Sigmoid colon (tissue), 7 donors: ENCODE results near the gene ENTPD5. TPM values are rescaled to one million over a fixed set of nuclear protein-coding genes. Genes with fewer than 3 reads are reported as not detected.

Experiments
- DNase-seq: peaks from one replicate; pipeline ENCODE4 v3.0.0-alpha.2; 2019
- H3K27ac ChIP-seq, 4 donors: fragments of 200-600 bp; sonication (generic); one replicate each; pipeline ENCODE4 v1.5.1; 2016 to 2019; ENCODE audit warnings: mild to moderate bottlenecking in 1 of 4
- H3K27me3 ChIP-seq, 3 donors: fragments of 200-600 bp; sonication (generic); one replicate each; pipeline ENCODE4 v1.5.1; 2019; ENCODE audit warnings: mild to moderate bottlenecking in 1 of 3
- H3K36me3 ChIP-seq, 4 donors: fragments of 200-600 bp; sonication (generic); one replicate each; pipeline ENCODE4 v1.5.1; 2016 to 2019
- H3K4me1 ChIP-seq, 4 donors: fragments of 200-600 bp; sonication (generic); one replicate each; pipeline ENCODE4 v1.5.1; 2017 to 2019
- H3K4me3 ChIP-seq, 4 donors: fragments of 200-600 bp; sonication (generic); one replicate each; pipeline ENCODE4 v1.5.1; 2017 to 2019; ENCODE audit warnings: mild to moderate bottlenecking in 2 of 4, moderate library complexity in 1 of 4
- H3K9me3 ChIP-seq, 4 donors: fragments of 200-600 bp in 3 of 4; sonication (generic) in 3 of 4; one replicate each; pipeline versions ENCODE4 v1.5.1 to v1.6.1; 2013 to 2019
- EP300 ChIP-seq, 4 donors: sonication (generic); formaldehyde crosslinking; IDR thresholded peaks; one replicate each; pipeline ENCODE4 v1.6.1; 2017; ENCODE audit warnings: antibody characterized with exemption in 4 of 4
- POLR2A ChIP-seq, 2 donors: fragments of 450-650 bp; IDR thresholded peaks; one replicate each; pipeline ENCODE4 v1.6.1; 2016; ENCODE audit warnings: antibody characterized with exemption in 2 of 2, mild to moderate bottlenecking in 2 of 2, moderate library complexity in 2 of 2
- POLR2AphosphoS5 ChIP-seq, 4 donors: sonication (generic); formaldehyde crosslinking; IDR thresholded peaks; one replicate each; pipeline ENCODE4 v1.6.1; 2017; ENCODE audit warnings: antibody characterized with exemption in 4 of 4
- WGBS, 2 donors: extraction: QIAGEN DNeasy Blood & Tissue Kit; methylation state at CpG; one replicate each; pipeline ENCODE4 v1.1.7; 2013; 5-methylcytosine and 5-hydroxymethylcytosine counted together
- intact Hi-C: fragments of 100-400 bp; cut with DNase I; formaldehyde crosslinking; loops from one replicate; pipeline ENCODE4 v1.15.1; 2023
- polyA plus RNA-seq, 3 donors: library from polyadenylated mRNA; stranded (reverse); fragments of 200-250 nt; gene quantifications; one replicate each; pipeline ENCODE4 v1.2.3, GENCODE V29; 2013
- total RNA-seq, 4 donors: library from RNA; depleted of rRNA; stranded (reverse); fragments of >200 nt; gene quantifications; one replicate each; pipeline ENCODE4 v1.1.0, GENCODE V29; 2016
- TF ChIP-seq, protein P1 (sequence below), 4 experiments: fragments of 450-650 bp in 3 of 4; fragments of 200-600 bp in 1 of 4; IDR thresholded peaks; one replicate each; pipeline ENCODE4 v1.5.1; 2016 to 2019; ENCODE audit warnings: antibody characterized with exemption in 4 of 4, mild to moderate bottlenecking in 3 of 4, moderate library complexity in 2 of 4
- donor health status: healthy with polysubstance abuse.
- donor health status: Bipolar disorder and iron deficiency.
- donor health status: healthy.

ENTPD5 gene, protein sequence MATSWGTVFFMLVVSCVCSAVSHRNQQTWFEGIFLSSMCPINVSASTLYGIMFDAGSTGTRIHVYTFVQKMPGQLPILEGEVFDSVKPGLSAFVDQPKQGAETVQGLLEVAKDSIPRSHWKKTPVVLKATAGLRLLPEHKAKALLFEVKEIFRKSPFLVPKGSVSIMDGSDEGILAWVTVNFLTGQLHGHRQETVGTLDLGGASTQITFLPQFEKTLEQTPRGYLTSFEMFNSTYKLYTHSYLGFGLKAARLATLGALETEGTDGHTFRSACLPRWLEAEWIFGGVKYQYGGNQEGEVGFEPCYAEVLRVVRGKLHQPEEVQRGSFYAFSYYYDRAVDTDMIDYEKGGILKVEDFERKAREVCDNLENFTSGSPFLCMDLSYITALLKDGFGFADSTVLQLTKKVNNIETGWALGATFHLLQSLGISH
- total RNA-seq, result 10 to 100 TPM in 1 of 4 donors, 1 to 10 TPM in 3; 8.0 to 11.1 (median 8.7) TPM
- 10 to 100 TPM; 23.4 to 35.5 (median 33.8) TPM for polyA plus RNA-seq

DNA sequence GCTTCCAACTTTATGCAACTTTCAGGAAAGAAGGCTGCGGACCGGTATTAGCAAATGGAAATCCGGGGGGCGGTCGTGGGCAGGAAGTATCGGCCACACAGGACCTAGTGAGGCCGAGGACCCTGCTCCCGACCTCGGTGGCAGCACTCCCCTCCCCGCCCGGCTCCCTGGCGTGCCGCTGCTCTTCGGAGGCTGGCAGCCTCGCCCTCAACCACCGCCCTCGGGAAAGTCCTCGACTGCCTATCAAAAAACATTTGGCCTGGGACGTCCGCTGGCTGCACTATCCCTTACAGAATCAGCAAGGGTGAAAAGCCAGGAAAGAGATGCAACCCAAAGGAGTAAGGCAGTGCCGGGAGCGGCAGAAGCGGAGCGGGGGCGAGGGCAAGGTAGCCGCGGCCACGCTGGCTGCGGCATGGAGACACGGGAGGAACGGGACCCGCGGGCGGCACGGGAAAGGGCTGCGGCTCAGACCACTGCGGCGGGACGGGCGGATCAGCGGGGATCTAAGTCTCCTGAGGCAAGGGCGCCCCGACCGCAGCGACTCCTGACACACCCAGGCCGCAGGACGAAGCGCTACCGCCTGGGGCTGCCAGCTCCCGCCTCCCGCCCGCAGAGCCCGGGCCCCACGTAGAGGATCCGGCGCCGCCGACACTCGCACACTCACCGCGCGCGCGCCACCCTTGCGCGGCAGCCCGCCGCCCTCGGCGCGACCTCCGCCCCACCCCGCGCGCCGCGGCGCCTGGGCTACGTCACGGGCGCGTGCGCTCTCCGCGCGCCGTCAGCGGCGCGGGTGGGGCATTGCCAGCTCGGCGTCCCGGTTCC lies at the start of gene ENTPD5, which contains the start of gene BBOF1:
Gene ENTPD5, minus strand, starts transcription at position 703 of the 822 bp plus-strand sequence. CDS start 31,186 bp downstream, outside the sequence.
Gene BBOF1, plus strand, starts transcription at position 764 of the 822 bp plus-strand sequence. CDS start 130 bp downstream, outside the sequence.
- Histone ChIP-seq H3K4me1 (peaks cover 0 to 19% (median 15%) of the 10 kb centered on the region in 4 donors), H3K9me3 (no peaks in the 10 kb centered on the region), H3K27ac (peak within 1 kb of the TSS; percentile 96 to 98 (median 98)), H3K36me3 (no peaks in the 10 kb centered on the region), H3K4me3 (peak within 1 kb of the TSS; percentile 83 to 98 (median 91)), H3K27me3 (no peaks in the 10 kb centered on the region)
- WGBS, 2 donors, result 0% methylated on average over 93 of the region's 93 CpGs
- DNase-seq, result peak; percentile 92
- peak; percentile 81 to 94 (median 92) for TF ChIP-seq POLR2AphosphoS5 (IDR thresholded peaks at IDR 0.05)
- peak; percentile 57 to 64 for TF ChIP-seq POLR2A (IDR thresholded peaks at IDR 0.05)
- TF ChIP-seq EP300 (IDR thresholded peaks at IDR 0.05), result no peak
- TF ChIP-seq, protein P1, sequence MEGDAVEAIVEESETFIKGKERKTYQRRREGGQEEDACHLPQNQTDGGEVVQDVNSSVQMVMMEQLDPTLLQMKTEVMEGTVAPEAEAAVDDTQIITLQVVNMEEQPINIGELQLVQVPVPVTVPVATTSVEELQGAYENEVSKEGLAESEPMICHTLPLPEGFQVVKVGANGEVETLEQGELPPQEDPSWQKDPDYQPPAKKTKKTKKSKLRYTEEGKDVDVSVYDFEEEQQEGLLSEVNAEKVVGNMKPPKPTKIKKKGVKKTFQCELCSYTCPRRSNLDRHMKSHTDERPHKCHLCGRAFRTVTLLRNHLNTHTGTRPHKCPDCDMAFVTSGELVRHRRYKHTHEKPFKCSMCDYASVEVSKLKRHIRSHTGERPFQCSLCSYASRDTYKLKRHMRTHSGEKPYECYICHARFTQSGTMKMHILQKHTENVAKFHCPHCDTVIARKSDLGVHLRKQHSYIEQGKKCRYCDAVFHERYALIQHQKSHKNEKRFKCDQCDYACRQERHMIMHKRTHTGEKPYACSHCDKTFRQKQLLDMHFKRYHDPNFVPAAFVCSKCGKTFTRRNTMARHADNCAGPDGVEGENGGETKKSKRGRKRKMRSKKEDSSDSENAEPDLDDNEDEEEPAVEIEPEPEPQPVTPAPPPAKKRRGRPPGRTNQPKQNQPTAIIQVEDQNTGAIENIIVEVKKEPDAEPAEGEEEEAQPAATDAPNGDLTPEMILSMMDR (IDR thresholded peaks at IDR 0.05), result no peak
- intact Hi-C loops, result loop anchor here (1.0 to 10.0 kb wide), 2 partner anchors 68 to 134 kb away; partner anchors contain the start of genes COQ6, FAM161B and ZNF410

DNA sequence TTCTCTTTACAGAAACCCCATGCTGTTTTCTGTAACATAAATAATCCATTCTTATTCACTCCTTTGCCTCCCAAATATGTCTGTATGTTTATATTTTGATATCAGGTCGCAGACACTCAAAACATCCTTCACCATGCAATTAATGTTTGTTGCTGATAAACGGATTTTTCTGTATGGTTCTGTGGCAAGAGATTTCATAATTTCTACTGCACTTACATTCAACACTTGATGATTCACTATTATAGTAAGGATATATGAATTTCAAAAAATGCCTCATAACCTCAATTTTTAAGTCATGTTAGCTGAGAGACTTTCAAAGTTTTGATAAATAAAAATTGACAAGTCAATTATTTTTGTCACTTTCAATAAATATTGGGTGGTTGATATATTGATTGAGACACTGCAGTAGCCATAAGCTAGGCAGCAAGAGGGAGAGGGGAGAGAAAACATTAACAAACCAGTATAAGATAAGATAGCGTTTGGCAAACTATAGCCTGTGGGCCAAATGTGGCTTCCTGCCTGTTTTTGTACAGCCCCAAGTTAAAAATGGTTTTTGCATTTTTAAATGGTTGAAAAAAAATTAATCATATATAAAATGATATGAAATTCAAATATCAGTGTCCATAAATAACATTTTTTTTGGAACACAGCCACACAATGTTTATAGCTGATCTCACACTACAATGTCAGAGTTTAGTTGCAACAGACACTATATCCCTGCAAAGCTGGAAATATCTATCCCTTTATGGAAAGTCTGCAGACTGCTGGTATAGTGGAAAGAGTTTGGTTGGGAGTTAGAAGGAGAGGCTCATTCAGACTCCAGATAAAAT lies 46.9 kb upstream of the ENTPD5 start:
- 90% methylated on average over 3 of the region's 3 CpGs for WGBS, 2 donors
- Histone ChIP-seq H3K36me3 (peaks cover 6 to 97% (median 33%) of the 10 kb centered on the region in 4 donors), H3K27ac (no peak overlapping the region), H3K27me3 (no peaks in the 10 kb centered on the region), H3K9me3 (no peaks in the 10 kb centered on the region), H3K4me3 (no peak overlapping the region), H3K4me1 (no peaks in the 10 kb centered on the region)
- intact Hi-C loops, result no loop called here
- TF ChIP-seq EP300 (IDR thresholded peaks at IDR 0.05) (no peak), POLR2A (IDR thresholded peaks at IDR 0.05) (no peak), POLR2AphosphoS5 (IDR thresholded peaks at IDR 0.05) (no peak)
- TF ChIP-seq, protein P1 (IDR thresholded peaks at IDR 0.05), result no peak
- DNase-seq, result no peak

DNA sequence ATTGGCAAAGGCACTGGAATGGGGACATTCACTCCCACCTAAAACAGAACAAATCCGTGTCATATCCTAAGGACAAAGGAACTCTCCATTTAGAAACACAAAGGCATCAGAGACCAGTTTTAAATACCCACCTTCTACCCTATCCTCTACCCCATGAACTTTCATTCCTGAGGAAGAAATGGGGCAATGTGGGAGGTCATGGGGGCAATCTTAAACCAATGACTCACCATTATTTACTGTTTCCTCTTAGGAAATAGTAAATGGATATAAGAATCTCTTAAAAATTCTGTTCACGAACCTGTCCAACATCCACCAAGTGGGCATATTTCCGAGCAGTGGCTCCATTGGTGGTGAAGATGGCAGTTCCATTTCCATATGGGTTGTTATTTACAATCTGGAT lies 45.8 kb upstream of the ENTPD5 start:
- intact Hi-C loops, result no loop called here
- WGBS, 2 donors, result 92 to 95% methylated on average over 3 of the region's 3 CpGs
- no peak overlapping the region for H3K4me3 ChIP-seq
- TF ChIP-seq EP300 (IDR thresholded peaks at IDR 0.05) (no peak), POLR2A (IDR thresholded peaks at IDR 0.05) (no peak), POLR2AphosphoS5 (IDR thresholded peaks at IDR 0.05) (no peak)
- TF ChIP-seq, protein P1 (IDR thresholded peaks at IDR 0.05), result no peak
- no peak for DNase-seq
- H3K27me3 ChIP-seq, result no peaks in the 10 kb centered on the region
- H3K36me3 ChIP-seq, result peaks cover 6 to 97% (median 34%) of the 10 kb centered on the region in 4 donors
- H3K27ac ChIP-seq, result no peak overlapping the region
- H3K4me1 ChIP-seq, result no peaks in the 10 kb centered on the region
- H3K9me3 ChIP-seq, result no peaks in the 10 kb centered on the region

DNA sequence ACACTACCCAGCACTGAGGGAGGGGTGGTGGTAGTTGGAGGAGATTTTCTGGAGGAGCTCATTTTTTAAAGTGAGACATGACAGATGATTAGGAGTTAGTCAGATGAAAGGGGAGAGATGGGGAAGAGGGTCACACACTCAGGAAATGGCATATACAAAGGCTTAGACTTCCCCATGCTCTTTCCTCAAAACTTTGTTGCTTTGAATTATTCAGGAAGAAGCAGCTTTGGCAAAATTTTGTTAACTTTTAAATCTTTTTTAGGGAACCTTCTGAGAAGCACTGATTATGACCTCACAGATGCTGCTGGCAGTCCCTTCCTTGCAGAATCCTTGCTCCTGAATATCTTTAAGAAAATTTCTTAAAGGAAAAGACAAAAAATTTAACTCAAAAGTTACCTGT lies 45.3 kb upstream of the ENTPD5 start:
- Histone ChIP-seq H3K27ac (no peak overlapping the region), H3K36me3 (peaks cover 6 to 97% (median 34%) of the 10 kb centered on the region in 4 donors), H3K4me1 (no peaks in the 10 kb centered on the region), H3K9me3 (no peaks in the 10 kb centered on the region), H3K4me3 (no peak overlapping the region), H3K27me3 (no peaks in the 10 kb centered on the region)
- intact Hi-C loops, result no loop called here
- TF ChIP-seq POLR2A (IDR thresholded peaks at IDR 0.05), result no peak
- TF ChIP-seq, protein P1 (IDR thresholded peaks at IDR 0.05), result no peak
- TF ChIP-seq EP300 (IDR thresholded peaks at IDR 0.05), result no peak
- TF ChIP-seq POLR2AphosphoS5 (IDR thresholded peaks at IDR 0.05), result no peak
- DNase-seq, result no peak
